Motor neuron (in vitro differentiated cells): ENCODE results near the gene NT5DC4. TPM values are rescaled to one million over a fixed set of nuclear protein-coding genes. Genes with fewer than 3 reads are reported as not detected.
A peak's percentile ranks its signal among the peaks of the same experiment; 100 is the strongest.
"Not testable (repeated sequence)": the region's sequence is repeated elsewhere in the genome, so short reads cannot be mapped to it uniquely, and the experiment has no call there.

Source experiments
- ATAC-seq, 8 experiments: fragments of 200-7000 bp; cut with Tn5 transposase; replicated peaks in 6 of 8; 2 replicates each; pipeline ENCODE4 v1.8.0; 2021; ENCODE audit warnings: mild to moderate bottlenecking in 8 of 8, moderate library complexity in 8 of 8
- H3K27ac ChIP-seq, 2 donors: fragments of 250-450 bp; sonication (Bioruptor Pico); 2 replicates each; pipeline ENCODE4 v1.9.0; 2021; ENCODE audit warnings: antibody characterized with exemption in 2 of 2, mild to moderate bottlenecking in 2 of 2, moderate library complexity in 1 of 2
- H3K4me1 ChIP-seq, 2 donors: fragments of 250-450 bp; sonication (Bioruptor Pico); replicated peaks in 1 of 2; 2 replicates each; pipeline ENCODE4 v1.6.1; 2021; ENCODE audit warnings: antibody characterized with exemption in 2 of 2, mild to moderate bottlenecking in 2 of 2, moderate library complexity in 1 of 2
- H3K4me3 ChIP-seq, 5 donors: fragments of 250-450 bp; sonication (Bioruptor Pico); 2 replicates each; pipeline ENCODE4 v1.9.0; 2021; ENCODE audit warnings: antibody characterized with exemption in 5 of 5, mild to moderate bottlenecking in 5 of 5, moderate library complexity in 4 of 5
- WGBS, 10 experiments: fragments of 450-650 bp; shearing (Covaris generic); methylation state at CpG; one replicate each; pipeline ENCODE4 v1.0.0; 2022; 5-methylcytosine and 5-hydroxymethylcytosine counted together
- in situ Hi-C, 9 experiments: fragments of 400-800 bp; cut with MboI; loops; one replicate each; pipeline ENCODE4 v1.15.0; 2021; ENCODE audit warnings: low sequenced_read_pairs in 9 of 9, low pct_unique_long_range_greater_than_20kb in 2 of 9; ENCODE audit not compliant: unreplicated experiment in 9 of 9
- total RNA-seq, 8 experiments: library from RNA; unstranded; fragments of 300-600 nt; gene quantifications; 2 replicates each; pipeline versions ENCODE4 v1.2.3 to v1.2.4, GENCODE V29; 2022

Gene NT5DC4
- total RNA-seq, 8 experiments from 2014 or later = 0.09 to 0.52 (median 0.33) TPM; not detected in 4

DNA sequence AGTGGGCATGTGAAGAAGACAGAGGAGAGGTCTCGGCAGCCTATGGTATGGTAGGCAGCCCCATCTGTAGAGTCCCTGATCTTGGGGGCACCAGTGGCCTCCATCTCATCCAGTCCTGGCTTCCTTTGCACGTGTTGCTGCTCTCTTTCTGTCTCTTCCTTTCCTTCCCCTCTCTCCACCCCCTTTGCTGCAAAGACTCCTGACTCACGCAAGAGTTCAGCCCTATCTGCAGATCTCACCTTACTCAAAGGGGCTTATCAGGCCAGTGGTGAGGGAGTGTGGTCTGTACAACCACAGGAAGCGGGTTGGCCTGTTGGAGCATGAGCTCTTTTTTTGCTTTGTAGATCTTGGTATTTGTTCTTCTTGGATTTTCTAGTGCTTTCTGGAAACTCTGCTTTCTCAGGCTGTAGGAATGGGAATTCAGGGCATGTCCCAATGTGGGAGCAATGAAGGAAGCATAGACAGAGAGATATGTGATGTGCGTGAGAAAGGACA is 14.6 kb upstream of the NT5DC4 start:
- H3K4me3 ChIP-seq = no peak overlapping the region
- in situ Hi-C loops = loop anchor here in 2 of 9 experiments (25.0 kb wide), 1 partner anchor 94 kb away; no protein-coding TSS in a partner anchor
- no peak overlapping the region for H3K27ac ChIP-seq
- H3K4me1 ChIP-seq = no peaks in the 10 kb centered on the region
- peak in 2 of 8 experiments; percentile 7 to 13 for ATAC-seq
- WGBS, 10 experiments = 42 to 100% (median 51%) methylated on average over 1 to 3 of the region's 5 CpGs; no CpG with 5 or more reads in 1 of the 10 experiments

DNA sequence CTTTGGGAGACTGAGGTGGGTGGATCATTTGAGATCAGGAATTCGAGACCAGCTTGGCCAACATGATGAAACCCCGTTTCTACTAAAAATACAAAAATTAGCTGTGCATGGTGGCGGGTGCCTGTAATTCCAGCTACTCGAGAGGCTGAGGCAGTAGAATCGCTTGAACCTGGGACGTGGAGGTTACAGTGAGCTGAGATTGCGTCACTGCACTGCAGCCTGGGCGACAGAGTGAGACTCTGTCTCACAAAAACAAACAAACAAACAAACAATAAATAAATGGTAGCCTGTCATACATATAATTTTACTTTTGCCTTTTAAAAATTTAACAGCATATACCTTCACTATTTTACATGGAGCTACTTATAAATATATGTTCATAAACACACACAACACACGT is 13.9 kb upstream of the NT5DC4 start:
- not testable (repeated sequence) for H3K27ac ChIP-seq, ATAC-seq, H3K4me3 ChIP-seq, H3K4me1 ChIP-seq
- 60 to 95% (median 80%) methylated on average over 1 to 8 of the region's 9 CpGs for WGBS, 10 experiments
- in situ Hi-C loops = loop anchor here in 2 of 9 experiments (25.0 kb wide), 1 partner anchor 95 kb away; no protein-coding TSS in a partner anchor

GRCh38 chr2:112708968-112709367 is 11.9 kb upstream of the NT5DC4 start:
- H3K4me1 ChIP-seq = peaks cover 14 to 16% of the 10 kb centered on the region in 2 donors
- H3K4me3 ChIP-seq = no peak overlapping the region
- H3K27ac ChIP-seq = no peak overlapping the region
- 27 to 83% (median 70%) methylated on average over 1 to 5 of the region's 10 CpGs; no CpG with 5 or more reads in 3 of the 10 experiments for WGBS, 10 experiments
- peak in 4 of 8 experiments; percentile 34 to 82 (median 54) for ATAC-seq
- in situ Hi-C loops = loop anchor here in 2 of 9 experiments (25.0 kb wide), 1 partner anchor 97 kb away; no protein-coding TSS in a partner anchor

DNA sequence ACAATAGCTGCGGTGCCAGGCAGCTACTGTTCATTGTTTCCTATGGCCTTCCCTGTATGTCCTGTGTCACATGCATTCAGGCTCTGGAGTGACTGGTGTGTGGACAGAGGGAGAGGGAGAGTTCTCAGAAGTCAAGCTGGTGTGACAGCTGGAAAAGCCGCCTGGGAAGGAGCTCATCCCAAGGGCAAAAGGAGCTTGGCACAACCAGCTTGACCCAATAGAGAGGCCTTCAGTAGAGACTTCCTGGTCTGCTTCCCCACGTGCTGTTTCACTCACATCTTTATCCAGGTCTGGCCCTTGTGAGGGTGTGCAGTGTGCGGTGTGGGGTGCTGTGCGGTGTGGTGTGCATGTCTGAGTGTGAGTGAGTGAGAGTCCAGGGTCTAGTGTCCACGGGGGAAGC is 11.1 kb upstream of the NT5DC4 start:
- no peak overlapping the region for H3K4me3 ChIP-seq
- WGBS, 10 experiments = 52 to 100% (median 81%) methylated on average over 1 to 3 of the region's 6 CpGs; no CpG with 5 or more reads in 4 of the 10 experiments
- no peak overlapping the region for H3K27ac ChIP-seq
- in situ Hi-C loops = loop anchor here in 2 of 9 experiments (25.0 kb wide), 1 partner anchor 97 kb away; no protein-coding TSS in a partner anchor
- H3K4me1 ChIP-seq = peaks cover 14 to 16% of the 10 kb centered on the region in 2 donors
- ATAC-seq = no peak

DNA sequence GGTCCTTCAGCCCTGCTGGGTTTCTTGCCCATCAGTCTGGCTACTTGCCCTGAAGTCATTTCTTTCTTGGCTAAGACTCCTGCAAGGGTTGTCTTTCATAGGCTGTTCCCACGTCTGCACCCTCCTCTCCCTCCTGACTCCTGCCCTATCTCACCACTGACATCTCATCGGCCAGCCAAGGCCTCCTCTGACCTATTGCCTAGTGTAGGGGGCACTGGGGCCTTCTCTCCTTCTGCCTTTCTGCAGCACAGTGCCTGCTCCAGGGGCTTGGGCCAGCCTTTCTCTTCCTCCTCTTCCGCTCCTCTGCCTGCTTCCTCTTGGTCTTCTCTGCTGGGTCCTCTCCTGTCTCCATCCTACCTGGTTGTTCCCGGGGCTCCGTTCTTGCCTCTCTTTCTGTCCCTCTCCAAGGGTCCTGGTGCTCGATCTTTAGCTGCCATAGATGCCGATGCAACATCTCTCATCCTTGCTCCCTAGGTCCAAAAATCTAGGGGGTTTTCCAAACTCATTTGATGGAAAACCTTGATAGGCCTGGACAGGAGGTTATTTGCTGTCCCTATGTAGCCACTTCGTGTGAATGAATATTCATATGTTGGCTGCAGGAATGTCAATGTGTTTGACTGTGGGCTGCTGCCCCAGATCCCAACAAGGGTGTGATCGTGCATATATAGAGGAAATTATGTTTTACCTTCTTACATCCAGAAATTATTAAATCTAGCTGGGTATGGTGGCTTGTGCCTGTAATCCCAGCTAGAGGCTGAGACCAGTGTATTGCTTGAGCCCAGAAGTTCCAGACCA is 9.7 kb upstream of the NT5DC4 start:
- H3K27ac ChIP-seq = no peak overlapping the region
- no peak overlapping the region for H3K4me3 ChIP-seq
- peaks cover 14 to 16% of the 10 kb centered on the region in 2 donors for H3K4me1 ChIP-seq
- peak in 1 of 8 experiments; percentile 37 for ATAC-seq
- in situ Hi-C loops = loop anchor here in 2 of 9 experiments (25.0 kb wide), 1 partner anchor 99 kb away; no protein-coding TSS in a partner anchor
- WGBS, 10 experiments = 40 to 87% (median 74%) methylated on average over 1 to 6 of the region's 9 CpGs; no CpG with 5 or more reads in 1 of the 10 experiments

DNA sequence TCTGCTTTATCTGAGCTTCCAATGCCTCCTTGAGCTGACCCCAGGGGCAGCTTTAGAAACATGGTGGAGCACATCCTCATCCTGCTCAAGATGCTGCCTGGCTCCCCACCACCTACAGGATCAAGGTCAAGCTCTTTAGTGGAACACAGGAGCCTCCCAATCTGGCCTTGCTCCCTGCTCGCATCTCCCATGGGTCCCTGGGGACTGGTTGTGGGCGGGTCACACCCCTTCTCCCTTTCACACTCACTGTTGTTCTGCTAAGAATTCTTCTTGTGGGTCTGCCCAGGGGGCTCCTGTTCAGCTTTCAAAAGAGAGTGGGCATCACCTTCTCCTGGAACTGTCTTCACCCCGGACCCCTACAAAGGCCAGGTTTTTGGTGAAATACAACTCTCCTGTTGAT is 8.4 kb upstream of the NT5DC4 start:
- WGBS, 10 experiments = 60 to 100% (median 85%) methylated on average over 1 to 2 of the region's 3 CpGs; no CpG with 5 or more reads in 6 of the 10 experiments
- ATAC-seq = no peak
- no peak overlapping the region for H3K4me3 ChIP-seq
- peak overlapping the region in 1 of 2 donors; percentile 41 for H3K27ac ChIP-seq
- H3K4me1 ChIP-seq = peaks cover 14 to 16% of the 10 kb centered on the region in 2 donors
- in situ Hi-C loops = loop anchor here in 2 of 9 experiments (25.0 kb wide), 1 partner anchor 100 kb away; no protein-coding TSS in a partner anchor

DNA sequence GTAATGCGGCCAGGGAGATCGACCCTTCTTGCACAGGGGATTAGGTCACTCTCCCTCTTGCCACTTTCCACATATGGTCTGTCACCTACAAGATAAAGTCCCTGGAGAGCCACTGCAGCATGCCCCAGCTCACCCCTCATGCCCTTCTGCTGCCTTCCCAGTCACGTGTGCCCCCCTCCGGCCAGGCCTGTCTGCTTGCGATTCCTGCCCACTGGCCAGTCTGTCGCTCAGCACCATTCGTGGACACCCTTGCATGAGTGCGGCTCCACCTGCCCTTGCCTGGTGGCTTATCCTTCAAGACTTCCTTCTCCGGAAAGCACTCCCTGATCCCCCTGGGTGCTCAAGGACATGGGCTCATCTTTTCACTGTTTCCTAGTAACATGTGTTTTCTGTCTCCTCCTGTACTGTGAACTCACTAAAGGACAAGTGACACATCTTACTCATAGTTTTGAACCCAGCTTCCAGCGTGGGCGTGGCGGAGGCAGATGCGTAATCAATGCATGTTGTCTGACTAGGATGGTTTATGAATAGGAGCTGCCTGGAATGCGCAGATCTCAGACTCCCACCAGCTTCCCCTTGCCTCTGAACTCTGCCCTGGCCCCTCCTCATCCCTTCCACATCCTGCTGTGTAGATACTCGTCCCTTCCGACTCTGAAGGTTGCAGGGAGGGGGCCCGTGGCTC is 7.8 kb upstream of the NT5DC4 start:
- in situ Hi-C loops = loop anchor here in 2 of 9 experiments (25.0 kb wide), 1 partner anchor 101 kb away; no protein-coding TSS in a partner anchor
- H3K27ac ChIP-seq = peak overlapping the region in 1 of 2 donors; percentile 59
- no peak overlapping the region for H3K4me3 ChIP-seq
- peaks cover 14 to 16% of the 10 kb centered on the region in 2 donors for H3K4me1 ChIP-seq
- ATAC-seq = peak; percentile 79 to 97 (median 90)
- WGBS, 10 experiments = 0 to 100% (median 71%) methylated on average over 1 to 13 of the region's 17 CpGs; no CpG with 5 or more reads in 2 of the 10 experiments

- 73 to 90% (median 76%) methylated on average over 2 to 6 of the region's 7 CpGs; no CpG with 5 or more reads in 6 of the 10 experiments for WGBS, 10 experiments
- peaks cover 14 to 16% of the 10 kb centered on the region in 2 donors for H3K4me1 ChIP-seq
- in situ Hi-C loops = loop anchor here in 2 of 9 experiments (25.0 kb wide), 1 partner anchor 101 kb away; no protein-coding TSS in a partner anchor
- H3K27ac ChIP-seq = peak overlapping the region in 1 of 2 donors; percentile 59
- no peak overlapping the region for H3K4me3 ChIP-seq
- no peak for ATAC-seq
Observed at GRCh38 chr2:112713585-112713925, 7.3 kb upstream of the NT5DC4 start.

GRCh38 chr2:112713926-112714325 is 6.9 kb upstream of the NT5DC4 start:
- peaks cover 14 to 16% of the 10 kb centered on the region in 2 donors for H3K4me1 ChIP-seq
- WGBS, 10 experiments = 100% methylated on average over 1 of the region's 7 CpGs; no CpG with 5 or more reads in 9 of the 10 experiments
- in situ Hi-C loops = loop anchor here in 2 of 9 experiments (25.0 kb wide), 1 partner anchor 102 kb away; no protein-coding TSS in a partner anchor
- no peak overlapping the region for H3K4me3 ChIP-seq
- H3K27ac ChIP-seq = peak overlapping the region in 1 of 2 donors; percentile 59
- no peak for ATAC-seq

DNA sequence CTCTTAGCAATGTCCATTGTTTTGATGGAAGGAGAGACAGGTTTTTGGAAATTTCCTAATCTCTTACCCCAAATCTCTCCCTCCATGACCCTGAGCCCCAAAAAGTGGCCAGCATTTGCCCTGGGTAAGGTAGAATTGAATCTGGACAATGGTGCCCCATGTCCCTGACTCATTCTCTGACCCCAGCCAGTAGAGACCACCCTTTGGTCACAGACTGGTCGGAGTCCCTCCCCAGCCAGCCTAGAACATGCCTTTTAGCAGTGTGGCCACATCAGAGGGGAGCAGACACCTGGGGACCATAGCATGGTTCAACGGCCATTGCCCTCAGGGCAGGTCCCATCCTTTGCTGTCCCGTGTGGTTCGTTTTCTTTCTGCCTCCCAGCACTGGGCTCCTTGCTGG is 6.5 kb upstream of the NT5DC4 start:
- peaks cover 14 to 16% of the 10 kb centered on the region in 2 donors for H3K4me1 ChIP-seq
- whole genome bisulfite sequencing, 10 experiments = 33 to 100% (median 86%) methylated on average over 1 to 3 of the region's 4 CpGs; no CpG with 5 or more reads in 6 of the 10 experiments
- no peak overlapping the region for H3K27ac ChIP-seq
- no peak overlapping the region for H3K4me3 ChIP-seq
- ATAC-seq = no peak
- in situ Hi-C loops = loop anchor here in 2 of 9 experiments (25.0 kb wide), 1 partner anchor 102 kb away; no protein-coding TSS in a partner anchor

DNA sequence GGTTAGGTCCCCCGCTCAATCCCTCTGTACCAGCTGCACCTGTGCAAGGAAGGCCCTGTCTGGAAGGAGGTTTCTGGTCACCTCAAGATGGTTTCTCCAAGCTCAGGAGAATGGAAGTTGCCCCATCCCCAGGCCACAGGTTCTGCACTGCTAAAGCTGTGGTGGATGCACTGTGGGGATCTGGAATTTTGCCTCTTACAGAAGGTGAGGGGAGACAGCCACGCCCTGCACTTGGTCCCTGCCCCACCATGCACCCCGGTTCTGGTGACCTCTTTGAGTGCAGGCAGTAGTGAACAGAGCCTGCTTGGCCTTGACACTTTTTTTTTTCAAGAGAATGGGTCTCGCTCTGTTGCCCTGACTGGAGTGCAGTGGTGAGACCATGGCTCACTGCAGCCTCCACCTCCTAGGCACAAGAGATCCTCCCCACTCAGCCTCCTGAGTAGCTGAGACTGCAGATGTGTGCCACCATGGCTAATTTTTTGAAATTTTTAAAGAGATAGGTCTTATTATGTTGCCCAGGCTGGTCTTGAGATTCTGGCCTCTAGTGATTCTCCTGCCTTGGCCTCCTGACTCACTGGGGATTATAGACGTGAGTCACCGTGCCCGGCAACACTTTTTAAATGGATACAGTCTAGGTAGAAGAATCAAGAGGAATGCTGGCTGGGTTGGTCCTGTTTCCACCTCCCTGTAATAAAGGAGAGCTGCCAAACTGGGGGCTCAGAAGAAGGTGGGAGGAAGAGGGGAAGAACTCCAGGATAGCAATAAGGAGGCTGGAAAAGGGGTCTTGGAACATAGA is 5.8 kb upstream of the NT5DC4 start:
- Histone ChIP-seq H3K27ac (no peak overlapping the region), H3K4me1 (peaks cover 14 to 16% of the 10 kb centered on the region in 2 donors), H3K4me3 (no peak overlapping the region)
- 20 to 100% (median 80%) methylated on average over 1 to 4 of the region's 7 CpGs; no CpG with 5 or more reads in 1 of the 10 experiments for WGBS, 10 experiments
- no peak for ATAC-seq
- in situ Hi-C loops = loop anchor here in 2 of 9 experiments (25.0 kb wide), 1 partner anchor 103 kb away; no protein-coding TSS in a partner anchor
